Epidermal melanocyte (primary cell): Measurements from ENCODE around the gene TOMT.

Source experiments
- DNase-seq: peaks from one replicate; pipeline ENCODE4 v3.0.0; 2011; ENCODE audit warnings: low spot score; ENCODE audit not compliant: insufficient read length

Gene TOMT

DNA sequence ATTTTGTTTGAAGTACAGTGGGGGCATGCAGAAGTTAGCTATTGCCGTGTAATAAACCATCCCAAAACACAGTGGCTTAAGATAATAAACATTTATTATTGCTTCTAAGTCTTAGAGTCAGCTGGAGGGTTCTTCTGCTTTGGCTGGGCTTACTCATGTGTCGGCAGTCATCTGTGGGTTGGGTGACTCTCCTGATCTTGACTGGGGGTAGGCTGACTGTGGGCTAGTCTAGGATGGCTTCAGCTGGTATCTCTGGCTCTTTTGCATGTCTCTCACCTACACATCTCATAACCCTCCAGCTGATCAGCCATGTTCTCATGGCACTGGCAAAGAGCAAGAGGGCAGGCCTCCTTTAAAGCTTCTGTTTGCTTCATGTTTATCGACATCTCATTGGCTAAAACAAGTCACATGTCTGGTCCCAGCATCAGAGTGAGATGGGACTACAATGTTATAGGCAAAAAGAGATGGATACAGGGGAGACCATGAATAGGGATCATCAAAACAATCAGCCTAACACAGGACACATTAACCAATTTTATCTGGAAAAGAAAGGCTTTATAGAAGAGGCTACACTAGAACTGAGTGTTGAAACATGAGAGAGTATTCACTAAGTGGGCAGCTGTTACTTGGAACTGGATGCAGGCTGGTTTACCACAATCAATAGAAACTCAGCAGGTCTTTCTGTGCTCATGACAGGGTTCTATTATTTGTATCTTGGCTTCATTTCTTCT is 19.9 kb upstream of the TOMT start:
- no peak for DNase-seq

DNA sequence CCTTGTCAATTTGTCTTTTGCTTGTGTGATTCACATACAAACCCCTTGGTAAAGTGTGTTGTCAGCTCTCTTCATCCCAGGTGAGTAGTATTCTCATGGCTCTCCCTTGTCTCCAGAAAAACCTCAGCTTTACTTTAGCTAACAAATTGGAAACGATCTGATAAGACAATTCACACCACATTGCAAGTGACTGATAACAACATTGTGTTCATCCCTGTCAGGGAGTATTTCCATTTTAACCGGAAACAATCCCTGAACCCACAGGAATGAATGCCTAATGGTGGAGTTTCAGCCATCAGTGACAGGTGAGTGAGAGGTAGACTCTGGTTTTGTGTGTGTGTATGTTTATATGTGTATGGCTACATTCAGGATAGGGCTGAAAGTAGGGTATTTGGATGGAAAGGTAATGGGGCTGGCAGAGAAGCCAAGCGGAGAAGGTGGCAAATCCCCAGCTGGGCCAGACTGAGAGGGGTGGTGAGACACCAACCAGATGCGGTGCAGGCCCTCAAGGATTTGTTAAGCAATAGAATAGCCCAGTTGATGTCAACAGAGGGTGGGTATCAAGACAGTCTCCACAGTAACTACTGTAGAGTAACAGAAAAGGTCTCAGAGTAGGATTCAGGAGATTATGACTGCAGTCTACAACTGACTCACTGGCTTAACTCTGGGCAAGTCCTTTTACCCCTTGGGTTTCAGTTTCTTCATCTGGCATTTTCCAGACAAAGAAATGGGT is 17.5 kb upstream of the TOMT start:
- no peak for DNase-seq

DNA sequence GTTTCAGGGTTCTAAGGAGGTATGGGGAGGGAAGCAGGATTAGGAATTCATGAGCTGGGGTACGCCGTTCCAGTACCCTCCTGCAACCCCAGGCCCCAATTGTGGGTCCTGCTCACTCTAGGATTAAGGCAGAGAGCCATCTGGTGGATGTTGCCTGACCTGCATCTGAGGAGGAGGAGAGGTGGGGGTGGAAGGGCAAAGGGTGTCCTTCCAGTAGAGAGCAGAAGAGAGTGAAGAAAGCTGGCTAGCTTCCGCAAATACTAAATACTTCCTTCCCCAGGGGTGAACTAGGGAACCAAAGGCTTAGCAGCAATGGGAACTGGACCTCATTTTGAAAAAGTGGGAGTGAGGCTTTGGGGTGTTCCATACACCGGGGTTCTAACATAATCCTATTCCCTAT is 14.4 kb upstream of the TOMT start:
- peak; percentile 74 for DNase-seq

DNA sequence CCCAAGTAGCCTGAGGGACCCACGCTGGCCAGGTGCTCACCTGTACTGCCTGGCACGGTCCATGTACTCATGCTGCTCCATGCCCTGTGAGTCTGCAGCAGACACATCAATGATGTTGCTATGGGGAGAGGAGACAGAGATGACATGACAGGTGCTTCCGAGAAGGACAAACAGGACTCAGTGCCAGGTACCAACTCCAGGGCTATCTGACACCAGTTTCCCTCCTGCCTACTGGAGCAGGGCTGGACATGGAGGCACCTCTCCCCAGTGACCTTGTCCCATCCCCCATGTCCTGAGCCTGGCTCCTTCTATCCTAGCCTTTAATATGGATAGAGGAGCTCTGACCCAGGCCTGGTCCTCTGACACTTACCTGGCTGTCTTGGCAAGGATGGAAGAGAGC is 7.0 kb upstream of the TOMT start:
- no peak for DNase-seq

DNA sequence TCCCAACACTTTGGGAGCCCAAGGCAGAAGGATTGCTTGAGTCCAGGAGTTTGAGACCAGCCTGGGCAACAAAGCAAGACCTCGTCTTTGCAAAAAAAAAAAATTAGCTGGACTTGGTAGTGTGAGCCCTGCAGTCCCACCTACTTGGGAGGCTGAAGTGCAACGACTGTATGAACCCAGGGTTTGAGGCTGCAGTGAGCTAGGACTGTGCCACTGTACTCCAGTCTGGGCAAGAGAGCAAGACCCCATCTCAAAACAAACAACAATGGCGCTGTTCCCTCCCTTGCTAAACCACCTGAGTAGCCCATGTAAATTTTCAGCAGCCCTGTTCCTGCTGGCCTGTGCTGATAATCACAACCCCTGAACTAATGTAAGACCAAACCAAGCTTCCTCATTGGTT is 5.7 kb upstream of the TOMT start:
- DNase-seq, result no peak

DNA sequence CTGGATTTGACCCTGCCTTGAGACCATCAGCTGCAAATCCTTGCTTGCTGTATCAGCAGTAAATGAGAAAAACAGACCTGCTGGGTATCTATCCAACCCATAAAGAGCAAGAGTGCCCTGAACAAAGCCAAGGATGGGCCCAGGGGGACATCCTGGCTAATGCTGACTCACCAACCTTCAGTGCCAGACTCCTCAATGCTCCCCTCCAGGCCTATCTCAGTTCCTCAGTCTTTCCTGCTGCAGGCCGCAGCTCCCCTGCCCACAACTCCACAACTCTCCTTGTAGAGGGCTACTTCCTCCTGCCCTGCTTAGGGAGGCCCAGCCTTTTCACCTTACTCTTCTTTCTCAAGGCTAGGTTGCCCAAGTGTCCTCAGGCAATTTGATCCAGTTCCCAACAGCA is 5.3 kb upstream of the TOMT start:
- no peak for DNase-seq

DNA sequence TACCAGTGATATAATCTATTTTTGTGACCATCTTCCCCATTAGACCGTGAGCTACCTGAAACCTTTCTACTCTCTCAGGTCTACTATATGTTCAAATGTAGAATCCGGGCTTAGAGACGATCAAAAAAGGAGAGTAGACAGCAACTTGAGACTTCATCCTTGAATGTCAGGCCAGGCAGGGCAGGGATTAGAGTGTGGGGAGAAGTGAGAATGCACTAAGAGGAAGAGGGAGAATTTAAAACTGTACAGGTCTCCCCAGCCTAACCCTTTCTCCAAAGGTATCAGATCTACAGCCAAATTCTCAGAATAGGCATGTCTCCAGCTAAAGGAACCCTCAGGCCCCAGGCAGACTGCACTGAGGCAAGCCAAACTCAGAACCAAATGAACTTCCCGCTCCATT is 3.6 kb upstream of the TOMT start:
- DNase-seq, result no peak

DNA sequence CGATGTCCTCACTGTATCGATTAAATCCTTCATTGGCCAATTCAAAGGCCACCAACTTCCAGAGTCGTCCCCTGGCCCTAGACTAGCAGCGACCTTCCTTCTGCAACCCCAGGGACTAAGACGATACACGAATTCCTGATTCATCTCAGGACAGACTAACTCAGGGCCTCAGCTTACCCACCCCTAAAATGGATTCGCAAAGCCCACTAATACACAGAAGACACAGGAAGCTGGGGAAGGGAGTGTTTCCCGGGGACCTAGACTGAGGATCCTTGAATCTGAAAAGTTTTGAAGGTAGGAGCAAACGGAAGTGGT is 3.1 kb upstream of the TOMT start:
- DNase-seq, result no peak

DNA sequence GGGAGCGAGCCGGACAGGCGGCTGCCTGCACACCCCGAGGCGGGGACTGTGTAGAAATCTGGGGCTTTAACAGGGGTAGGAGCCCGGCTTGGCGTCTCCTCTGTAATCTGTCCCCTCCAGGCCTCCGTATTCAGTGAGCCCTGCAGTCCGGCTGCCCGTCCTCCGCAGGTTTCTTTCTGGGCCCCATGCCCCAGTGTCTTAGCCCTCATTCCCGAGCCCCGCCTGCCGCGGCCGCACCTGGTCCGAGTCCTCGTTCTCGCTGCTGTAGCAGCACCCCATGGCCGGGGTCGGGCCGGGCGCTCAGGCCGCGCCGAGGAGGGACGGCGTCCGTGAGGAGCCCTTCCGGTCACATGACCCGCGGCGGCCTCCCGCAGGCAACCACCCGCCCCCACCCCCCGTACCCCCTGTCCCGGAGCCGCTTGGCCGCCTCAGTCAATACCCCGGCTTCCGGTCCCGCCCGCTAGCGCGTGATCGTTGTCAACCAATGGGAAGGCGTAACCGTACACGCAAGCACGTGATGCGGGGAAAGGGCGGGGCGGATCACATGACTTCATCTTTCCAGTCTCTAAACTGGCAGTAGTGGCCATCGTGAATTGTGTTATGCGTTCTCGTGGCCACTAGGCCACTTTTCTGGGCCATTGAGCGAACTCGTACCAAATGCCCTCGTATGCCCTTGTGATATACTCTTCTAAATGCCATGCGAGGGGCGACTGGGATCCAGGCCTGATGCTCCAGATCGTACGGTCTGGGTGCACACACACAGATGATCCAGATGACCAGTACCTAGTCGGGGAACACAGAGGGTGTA is 2.6 kb upstream of the TOMT start, which contains the start of gene LAMTOR1:
Gene LAMTOR1 (minus strand): TSS at position 352 of the 808 bp plus-strand sequence. CDS start 73 bp downstream, at position 279.
- DNase-seq, result peak; percentile 87

DNA sequence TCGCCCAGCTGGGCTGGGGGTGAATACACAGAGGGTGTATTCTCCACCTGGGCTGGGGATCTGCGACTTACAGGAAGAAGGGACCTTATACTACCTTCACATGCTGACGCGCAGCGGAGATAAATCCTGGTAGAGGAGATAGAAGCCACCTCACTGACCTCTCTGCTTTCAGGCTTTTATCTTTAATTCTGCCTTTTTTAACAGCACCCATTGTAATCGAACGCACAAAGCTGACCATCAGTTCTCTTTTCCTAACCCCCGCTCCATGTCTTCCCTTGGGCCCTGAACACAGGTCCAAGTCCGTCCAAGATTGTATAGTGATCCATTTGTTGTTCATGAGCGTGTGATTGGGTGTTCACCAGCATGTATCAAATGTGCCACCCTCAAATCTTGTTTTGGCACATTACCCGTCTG is 2.0 kb upstream of the TOMT start:
- no peak for DNase-seq

DNA sequence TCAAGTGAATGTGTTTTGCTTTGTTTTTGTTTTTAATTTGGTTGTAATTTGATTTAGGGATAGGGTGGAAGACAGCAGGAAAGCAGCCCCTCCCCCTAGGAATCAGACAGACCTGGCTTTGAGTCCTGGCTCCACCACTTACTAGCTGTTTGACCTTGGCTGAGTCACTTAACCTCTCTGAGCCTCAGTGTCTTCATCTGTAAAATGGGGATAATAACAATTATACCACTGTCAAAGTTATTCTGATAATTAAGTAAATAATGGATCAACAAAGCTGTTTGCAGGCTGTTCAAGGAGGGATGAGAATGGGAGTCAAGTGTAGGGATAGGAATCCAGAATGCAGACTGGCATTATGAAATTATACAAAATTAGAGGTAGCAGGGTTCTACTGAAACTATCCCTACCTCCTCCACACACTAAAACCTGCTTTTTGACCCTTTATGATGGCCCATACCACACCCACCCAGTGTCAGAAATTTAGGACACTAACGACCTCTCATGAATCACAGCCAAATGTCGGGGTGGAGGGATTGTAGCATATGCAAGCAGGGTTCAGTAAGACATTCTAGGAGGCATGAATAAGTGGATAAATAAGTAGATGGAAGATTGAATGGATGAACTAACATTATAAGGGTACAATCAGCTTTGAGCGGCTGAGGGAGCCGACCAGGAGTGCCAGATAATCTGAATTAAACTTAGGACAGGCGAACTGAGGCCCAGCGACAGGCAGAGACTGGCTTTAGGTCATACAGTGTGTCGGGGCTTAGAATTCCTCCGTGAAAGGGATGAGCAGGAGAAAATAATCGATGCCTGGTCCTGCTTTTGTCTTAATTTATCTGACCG is 5.8 kb downstream of the TOMT start:
- DNase-seq, result no peak

DNA sequence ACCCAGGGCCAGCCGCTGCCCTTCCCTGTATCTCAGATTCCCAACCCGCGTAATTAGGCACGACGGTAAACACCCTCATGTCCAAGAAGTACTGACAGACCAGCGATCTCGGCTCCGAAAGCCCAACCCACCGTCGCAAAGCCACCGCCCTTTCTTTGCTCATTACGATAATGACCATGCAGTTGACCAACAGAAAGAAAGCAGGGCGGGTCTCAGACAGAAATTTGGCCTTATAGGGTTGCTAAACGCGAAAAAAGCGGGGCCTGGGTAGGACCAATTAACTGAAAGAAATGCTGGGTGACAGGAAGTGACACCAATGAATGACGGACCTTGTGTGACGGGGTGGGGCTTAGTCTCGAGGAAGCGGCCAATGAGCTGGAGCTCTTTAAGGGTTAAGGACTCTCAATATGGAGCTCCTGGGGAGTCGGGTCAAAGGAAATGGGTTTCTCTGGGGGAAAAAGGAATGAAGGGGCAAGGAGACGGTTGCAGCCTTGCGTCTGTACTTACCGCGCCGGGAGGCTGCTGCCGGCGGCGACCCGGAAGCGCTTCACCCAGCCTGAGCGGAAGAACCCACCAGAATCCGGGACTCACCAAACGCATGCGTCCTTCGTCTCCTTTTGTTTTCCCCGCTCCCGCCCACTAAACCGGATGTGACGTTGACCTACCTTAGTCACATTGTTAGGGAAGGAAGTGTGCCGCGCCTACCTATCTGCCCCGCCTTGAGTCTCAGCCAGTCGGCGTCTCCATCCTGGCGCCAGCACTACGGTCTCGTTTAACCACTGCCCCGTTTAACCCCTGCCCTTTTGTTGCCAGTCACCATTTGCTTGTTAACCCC is 6.6 kb downstream of the TOMT start, which contains the start of gene ANAPC15:
Gene ANAPC15 (minus strand): TSS at position 553 of the 835 bp plus-strand sequence. CDS start 1,419 bp downstream, outside the sequence.
- peak; percentile 84 for DNase-seq

DNA sequence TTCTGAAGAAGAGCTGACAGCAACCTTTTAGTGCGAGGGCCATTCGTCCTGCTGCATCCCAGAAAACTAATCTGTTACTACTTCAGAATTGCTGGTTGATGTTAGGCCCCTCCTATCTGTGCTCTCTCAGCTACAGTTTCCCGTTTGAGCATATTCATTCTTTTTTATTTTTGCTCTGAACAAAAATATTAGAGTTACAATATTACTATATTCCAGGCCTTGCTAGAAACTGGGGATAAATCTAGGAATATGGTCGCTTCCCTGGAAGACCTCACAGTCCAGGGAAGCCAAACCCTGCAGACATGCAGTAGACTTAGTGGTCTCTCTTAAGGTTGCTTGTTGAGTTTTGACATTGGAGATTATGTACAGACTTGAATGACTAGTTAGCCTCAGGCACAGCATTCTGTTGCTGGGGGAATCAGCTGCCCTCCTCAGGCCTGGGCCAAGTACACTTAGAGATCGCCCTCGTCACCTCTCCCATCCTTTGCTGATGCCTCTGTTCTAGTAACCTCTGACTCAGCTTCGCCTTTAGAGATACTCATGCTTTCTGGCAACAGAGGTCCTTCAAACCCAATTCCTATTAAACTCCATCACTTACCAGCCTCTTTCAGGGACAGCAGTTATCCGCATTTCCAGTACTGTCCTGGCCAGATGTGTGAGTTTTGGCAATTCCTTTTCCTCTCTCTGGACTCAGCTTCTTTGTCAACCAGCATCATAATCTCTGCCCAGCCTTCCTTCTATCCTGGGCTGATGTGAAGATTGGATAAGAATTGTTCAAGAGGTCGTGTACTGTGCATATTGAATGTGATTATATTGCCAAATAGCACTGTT is 7.5 kb downstream of the TOMT start:
- no peak for DNase-seq

DNA sequence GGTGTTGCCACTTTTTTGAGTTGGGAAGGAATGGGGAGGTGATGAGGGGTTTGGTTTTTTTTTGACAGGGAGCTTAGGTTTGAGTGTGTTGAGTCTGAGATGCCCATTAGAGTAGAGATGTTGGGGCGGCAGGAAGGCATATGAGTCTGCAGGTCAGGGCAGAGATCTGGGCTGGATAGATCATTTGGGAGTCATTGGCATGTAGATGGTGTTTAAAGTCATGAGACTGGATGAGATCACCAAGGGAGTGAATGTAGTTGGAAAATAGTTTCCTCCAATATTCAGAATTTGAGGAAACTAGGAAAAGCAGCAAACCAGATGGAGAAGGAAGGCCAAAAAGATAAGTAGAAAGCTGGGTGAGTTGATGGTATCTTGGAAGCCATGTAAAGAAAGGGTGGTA is 8.8 kb downstream of the TOMT start:
- DNase-seq, result no peak

DNA sequence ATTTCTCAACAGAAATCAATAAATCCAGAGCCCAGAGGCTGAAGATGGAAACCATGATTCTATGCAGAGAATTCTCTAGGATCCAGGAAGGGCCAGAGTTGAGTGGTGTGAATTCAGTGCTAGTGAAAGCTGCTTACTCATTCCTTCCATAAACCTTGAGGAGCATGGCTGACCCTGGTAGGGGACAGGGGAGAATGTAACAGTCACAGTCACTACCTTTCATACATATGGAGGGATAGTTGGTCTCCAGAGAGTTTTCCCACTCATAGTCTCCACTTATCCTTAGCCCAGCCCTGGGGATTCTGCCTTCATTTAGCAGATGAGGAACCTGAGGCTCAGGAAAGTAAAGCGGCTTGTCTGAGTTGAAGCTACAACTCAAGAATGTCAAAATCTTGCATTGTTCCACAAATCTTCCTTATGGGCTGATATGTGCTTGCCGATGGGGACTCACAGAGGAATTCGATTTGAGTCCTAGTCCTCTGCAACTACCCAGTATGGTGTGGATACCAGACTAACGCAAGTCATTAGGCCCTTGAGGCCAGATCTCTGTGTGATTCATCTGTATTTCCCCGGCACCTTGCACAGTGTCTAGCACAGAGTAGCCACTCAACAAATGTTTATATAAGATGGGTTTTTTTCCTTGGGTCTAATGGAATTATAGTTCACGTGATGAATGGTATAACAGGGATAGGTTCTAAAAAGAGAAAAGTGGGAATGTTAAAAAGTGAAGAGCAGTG is 10.5 kb downstream of the TOMT start:
- DNase-seq, result no peak

DNA sequence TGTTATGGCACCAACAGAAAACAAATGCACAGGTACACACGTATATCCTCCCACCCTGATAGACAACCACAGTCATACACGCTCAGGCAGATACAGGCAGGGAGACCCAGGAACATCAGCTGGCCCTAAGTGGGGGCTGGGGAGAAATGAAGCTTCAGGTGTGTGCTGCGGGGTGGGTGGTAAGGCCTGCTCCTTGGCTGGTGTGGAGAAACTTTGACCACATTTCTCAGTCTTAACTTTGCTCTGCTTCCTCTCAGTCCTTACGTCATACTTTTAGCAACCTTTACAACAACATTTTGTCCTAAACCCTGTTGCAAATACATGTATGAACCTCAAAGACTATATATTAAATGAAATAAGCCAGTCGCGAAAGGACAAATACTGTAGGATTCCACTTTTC is 13.5 kb downstream of the TOMT start:
- no peak for DNase-seq

DNA sequence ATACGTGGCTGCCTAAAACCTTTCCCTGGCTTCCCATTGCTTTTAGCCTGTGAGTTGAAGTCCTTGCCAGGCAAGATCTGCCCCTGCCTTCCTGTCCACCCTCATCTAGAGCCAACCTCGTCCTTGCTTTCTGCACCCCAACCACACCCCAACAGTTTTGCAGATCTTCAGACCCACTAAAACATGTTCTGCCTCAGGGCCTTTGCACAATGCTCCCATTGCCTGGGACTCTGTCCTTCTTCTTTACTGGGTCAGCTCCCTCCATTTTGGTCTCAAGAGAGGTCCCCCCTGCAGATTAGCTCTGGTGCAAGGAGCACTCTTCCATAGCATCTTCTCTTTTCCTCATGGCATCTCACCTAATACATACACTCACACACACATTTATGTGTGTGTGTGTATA is 15.2 kb downstream of the TOMT start:
- no peak for DNase-seq

DNA sequence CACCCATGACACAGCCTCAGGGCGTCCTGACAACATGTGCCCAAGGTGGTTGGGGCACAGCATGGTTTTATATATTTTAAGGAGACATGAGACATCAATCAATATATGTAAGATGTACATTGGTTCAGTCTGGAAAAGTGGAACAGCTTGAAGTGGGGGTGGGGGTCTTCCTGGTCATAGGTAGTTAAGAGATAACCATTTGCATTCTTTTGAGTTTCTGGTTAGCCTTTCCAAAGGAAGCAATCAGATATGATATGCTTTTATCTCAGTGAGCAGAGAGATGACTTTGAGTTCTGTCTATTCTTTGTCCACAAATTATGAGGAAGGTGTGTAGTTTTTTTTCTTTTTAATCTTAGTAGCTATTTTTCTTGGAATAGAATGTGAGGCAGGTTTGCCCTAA is 16.9 kb downstream of the TOMT start:
- DNase-seq, result no peak
